Heart left ventricle (tissue), 16 donors: ENCODE results near the gene ALG6. TPM values are rescaled to one million over a fixed set of nuclear protein-coding genes. Genes with fewer than 3 reads are reported as not detected.

Source experiments
- ATAC-seq, 4 donors: fragments of 200-7000 bp; cut with Tn5 transposase; one replicate each; pipeline ENCODE4 v1.9.1; 2020 to 2022; ENCODE audit warnings: moderate library complexity in 4 of 4, mild to moderate bottlenecking in 3 of 4, moderate number of reproducible peaks in 1 of 4
- DNase-seq, 5 donors: peaks; one replicate each; pipeline ENCODE4 v3.0.0-alpha.2; 2020
- H3K27ac ChIP-seq, 12 donors: fragments of 200-600 bp; sonication (generic) in 4 of 12; one replicate each; pipeline versions ENCODE4 v1.5.0 to v1.8.0; 2016 to 2022; ENCODE audit warnings: mild to moderate bottlenecking in 2 of 12
- H3K27me3 ChIP-seq, 9 donors: fragments of 200-600 bp; sonication (generic) in 2 of 9; one replicate each; pipeline versions ENCODE4 v1.5.1 to v1.8.0; 2016 to 2022; ENCODE audit warnings: mild to moderate bottlenecking in 3 of 9
- H3K36me3 ChIP-seq, 9 donors: fragments of 200-600 bp; sonication (generic) in 2 of 9; one replicate each; pipeline versions ENCODE4 v1.5.0 to v1.8.0; 2018 to 2022; ENCODE audit warnings: mild to moderate bottlenecking in 2 of 9
- H3K4me1 ChIP-seq, 12 donors: fragments of 200-600 bp; sonication (generic) in 4 of 12; one replicate each; pipeline versions ENCODE4 v1.5.0 to v1.8.0; 2016 to 2022; ENCODE audit warnings: mild to moderate bottlenecking in 3 of 12
- H3K4me3 ChIP-seq, 12 donors: fragments of 200-600 bp; sonication (generic) in 4 of 12; one replicate each; pipeline versions ENCODE4 v1.5.0 to v1.8.0; 2017 to 2022; ENCODE audit warnings: mild to moderate bottlenecking in 9 of 12, moderate library complexity in 4 of 12
- H3K9me3 ChIP-seq, 12 donors: fragments of 200-600 bp; sonication (generic) in 4 of 12; one replicate each; pipeline versions ENCODE4 v1.5.0 to v1.8.0; 2016 to 2022; ENCODE audit warnings: mild to moderate bottlenecking in 1 of 12
- CTCF ChIP-seq, 12 donors: fragments of 200-600 bp; sonication (generic) in 4 of 12; IDR thresholded peaks; one replicate each; pipeline versions ENCODE4 v1.5.0 to v1.8.0; 2018 to 2022; ENCODE audit warnings: antibody characterized with exemption in 12 of 12, mild to moderate bottlenecking in 5 of 12
- POLR2A ChIP-seq, 2 donors: fragments of 450-650 bp; IDR thresholded peaks; one replicate each; pipeline ENCODE4 v1.6.1; 2017; ENCODE audit warnings: antibody characterized with exemption in 2 of 2, mild to moderate bottlenecking in 2 of 2, moderate library complexity in 2 of 2
- WGBS, 4 donors: extraction: QIAGEN DNeasy Blood & Tissue Kit in 2 of 4; methylation state at CpG; one replicate each; pipeline versions ENCODE4 v1.1.5 to v1.1.7; 2013 to 2018; 5-methylcytosine and 5-hydroxymethylcytosine counted together
- intact Hi-C, 10 donors: fragments of 100-400 bp; cut with DNase I; formaldehyde crosslinking; loops; one replicate each; pipeline versions ENCODE4 v1.11.1 to v1.14.2; 2022
- long read RNA-seq, 3 donors: library from polyadenylated mRNA; unstranded; transcript quantifications; one replicate each; pipeline ENCODE4 v2.0.0, GENCODE V29; 2020 to 2021
- polyA plus RNA-seq, 2 donors: library from polyadenylated mRNA; stranded (reverse); fragments of 200-250 nt; gene quantifications; one replicate each; pipeline ENCODE4 v1.2.3, GENCODE V29; 2013
- total RNA-seq, 9 donors: library from RNA; depleted of rRNA in 2 of 9; stranded (reverse); fragments of >200 nt in 2 of 9; fragmentation: NEBNext Ultra II Directional in 3 of 9; extraction: Animal tissue kit (Norgen Biotek cat#: 25700) in 3 of 9; gene quantifications; one replicate each; pipeline versions ENCODE4 v1.1.0 to v1.2.4, GENCODE V29; 2016 to 2023
- donor health status: ischemic (EF 13 %, LVEDD 7.1; RV severe dilation, severe dysfunction).
- donor health status: healthy with polysubstance abuse.
- donor health status: DM: no; HTN: yes; CAD: no.
- donor health status: DM: no; HTN: no; CAD: no.
- donor health status: ischemic (EF 25% LVEDD 6.9; RV normal size, moderate dysfunction).
- donor health status: ischemic (EF 25% LVEDD 5.7; RV mildly dilated, moderate dysfunction).
- donor health status: healthy.
- donor health status: DM: yes; HTN: yes; CAD: no.
- donor health status: ischemic (EF 35%, LVEDD 5.7; RV mildly dilated, moderate dysfunction).
- donor health status: nonischemic (EF 11% LVEDD 7.7; RV severe dilation, severe dysfunction).
- donor health status: DM: yes; HTN: yes; CAD: no.
- donor health status: PGD.
- donor health status: ischemic (EF 29% LVEDD 5.4; RV normal size, mild dysfunction).
- donor health status: nonischemic (EF 23%, LVEDD 6.1; RV moderate dilation, normal function).

Gene ALG6
- total RNA-seq (1 to 10 TPM; 3.0 to 7.4 (median 3.9) TPM), polyA plus RNA-seq (1 to 10 TPM; 6.0 to 7.6 TPM)
- long read RNA-seq, donor 1, transcript ALG6-202 (15 exons, 3,371 nt) = major isoform, 9 of 10 reads
- long read RNA-seq, donor 1, partial matches to known transcripts = 0 of 10 reads
- long read RNA-seq, donor 1, other reads (novel, unspliced or antisense) = 1 of 10 reads
- long read RNA-seq, donor 2, transcript ALG6-202 (15 exons, 3,371 nt) = major isoform, 32 of 38 reads
- long read RNA-seq, donor 2, partial matches to known transcripts = 3 of 38 reads
- long read RNA-seq, donor 2, other reads (novel, unspliced or antisense) = 3 of 38 reads
- long read RNA-seq, donor 3, transcript ALG6-202 (15 exons, 3,371 nt) = major isoform, 5 of 8 reads
- long read RNA-seq, donor 3, partial matches to known transcripts = 1 of 8 reads
- long read RNA-seq, donor 3, other reads (novel, unspliced or antisense) = 2 of 8 reads

- Histone ChIP-seq H3K27ac (peak within 1 kb of the TSS in 11 of 12 donors; percentile 75 to 88 (median 83)), H3K27me3 (peaks cover 0 to under 1% (median 0%) of the 10 kb centered on the region in 9 donors), H3K36me3 (peaks cover 0 to 18% (median 14%) of the 10 kb centered on the region in 9 donors), H3K4me1 (peaks cover 0 to 22% (median 7%) of the 10 kb centered on the region in 12 donors), H3K4me3 (peak within 1 kb of the TSS; percentile 70 to 98 (median 91)), H3K9me3 (no peaks in the 10 kb centered on the region)
- ATAC-seq (peak; percentile 98 to 100 (median 100)), DNase-seq (peak; percentile 94 to 97 (median 96))
- 1 to 5% (median 1%) methylated on average over 18 to 77 of the region's 77 CpGs for WGBS, 4 donors
- intact Hi-C loops = loop anchor here in 2 of 10 donors (10.0 kb wide), 1 partner anchor 157 kb away; the partner anchor contains the start of genes EFCAB7 (in 2 of the 2) and ITGB3BP (in 2 of the 2)
- TF ChIP-seq CTCF (IDR thresholded peaks at IDR 0.05) (peak in 4 of 12 donors; percentile 6 to 36 (median 16)), POLR2A (IDR thresholded peaks at IDR 0.05) (peak in 1 of 2 donors; percentile 89)
Observed at GRCh38 chr1:63367215-63368103, at the start of gene ALG6. Gene ALG6 (plus strand): TSS chr1:63367627. CDS start chr1:63370978, 3,351 bp downstream.

DNA sequence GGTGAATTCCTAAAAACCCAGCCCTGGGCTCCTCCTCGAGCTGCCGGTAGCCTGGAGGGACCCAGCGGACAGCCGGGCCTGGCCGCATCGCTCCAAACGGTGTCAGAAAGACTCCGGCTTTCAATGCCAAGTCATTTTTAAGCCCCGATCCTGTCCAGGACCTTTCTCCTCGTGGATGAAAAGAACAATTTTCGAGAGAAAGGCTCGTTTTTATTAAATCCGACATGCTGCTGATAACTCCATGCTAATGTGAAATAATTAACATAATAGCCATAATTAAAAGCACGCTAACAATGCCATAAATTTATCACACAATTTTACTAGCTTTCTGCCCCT, 49.6 kb upstream of the ALG6 start:
- Histone ChIP-seq H3K27ac (peak overlapping the region in 1 of 12 donors; percentile 52), H3K27me3 (peaks cover 60 to 99% (median 91%) of the 10 kb centered on the region in 9 donors), H3K4me3 (peak overlapping the region in 9 of 12 donors; percentile 17 to 59 (median 32)), H3K36me3 (no peaks in the 10 kb centered on the region), H3K4me1 (peaks cover 0 to 52% (median 17%) of the 10 kb centered on the region in 12 donors), H3K9me3 (no peaks in the 10 kb centered on the region)
- intact Hi-C loops = no loop called here
- 4 to 9% (median 7%) methylated on average over 14 of the region's 14 CpGs for WGBS, 4 donors
- TF ChIP-seq CTCF (IDR thresholded peaks at IDR 0.05) = no peak
- TF ChIP-seq POLR2A (IDR thresholded peaks at IDR 0.05) = no peak
- DNase-seq (no peak), ATAC-seq (no peak)

DNA sequence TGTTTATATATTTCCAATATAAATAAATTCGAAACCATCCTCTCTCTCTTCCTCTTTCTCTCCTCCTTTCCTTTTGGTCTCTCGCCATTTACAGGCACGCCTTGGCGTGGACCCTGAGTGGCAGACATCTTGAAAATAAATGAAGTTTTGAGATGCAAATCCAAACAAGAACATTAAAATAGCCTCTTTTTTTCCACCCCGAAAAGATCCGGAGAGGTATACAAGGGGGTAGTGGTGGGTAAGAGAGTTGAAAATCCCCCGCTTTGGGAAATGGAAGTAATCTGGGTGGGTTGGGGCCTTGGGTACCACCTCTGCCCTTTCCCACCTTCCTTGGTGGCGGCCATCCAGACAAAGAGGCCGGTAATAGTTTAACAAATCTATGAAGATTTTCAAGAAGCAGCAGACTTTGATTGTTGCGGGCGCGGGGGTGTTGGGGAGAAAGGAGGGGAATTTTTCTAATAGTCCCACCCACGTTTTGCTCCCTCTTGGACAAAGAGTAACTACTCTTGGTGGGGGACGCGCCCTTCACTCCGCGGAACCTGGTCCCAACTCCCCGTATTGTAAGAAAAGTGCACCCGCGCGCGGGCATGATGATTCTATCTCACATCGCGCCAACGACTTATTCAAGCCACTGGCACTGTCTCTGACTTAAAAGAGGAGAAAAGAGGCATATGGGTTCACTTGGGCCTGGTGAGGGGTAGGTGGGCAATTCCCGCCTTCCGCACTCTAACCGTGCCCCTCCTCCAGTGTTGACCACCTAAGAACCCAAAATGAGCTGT, 49.0 kb upstream of the ALG6 start:
- no peak for DNase-seq
- no peak for TF ChIP-seq POLR2A (IDR thresholded peaks at IDR 0.05)
- no peak for TF ChIP-seq CTCF (IDR thresholded peaks at IDR 0.05)
- 11 to 16% (median 13%) methylated on average over 26 to 28 of the region's 28 CpGs for WGBS, 4 donors
- intact Hi-C loops = no loop called here
- Histone ChIP-seq H3K4me1 (peaks cover 0 to 59% (median 18%) of the 10 kb centered on the region in 12 donors), H3K27ac (no peak overlapping the region), H3K4me3 (peak overlapping the region in 2 of 12 donors; percentile 23 to 59), H3K9me3 (no peaks in the 10 kb centered on the region), H3K27me3 (peaks cover 64 to 100% (median 94%) of the 10 kb centered on the region in 9 donors), H3K36me3 (no peaks in the 10 kb centered on the region)
- no peak for ATAC-seq
